Sigmoid colon (tissue), 7 donors: ENCODE measurements around the gene DDX25. TPM values are rescaled to one million over a fixed set of nuclear protein-coding genes. Genes with fewer than 3 reads are reported as not detected.
A peak's percentile ranks its signal among the peaks of the same experiment; 100 is the strongest.
"Not testable (repeated sequence)": the region's sequence is repeated elsewhere in the genome, so short reads cannot be mapped to it uniquely, and the experiment has no call there.

Experiments used
- DNase-seq: peaks from one replicate; pipeline ENCODE4 v3.0.0-alpha.2; 2019
- H3K27ac ChIP-seq, 4 donors: fragments of 200-600 bp; sonication (generic); one replicate each; pipeline ENCODE4 v1.5.1; 2016 to 2019; ENCODE audit warnings: mild to moderate bottlenecking in 1 of 4
- H3K27me3 ChIP-seq, 3 donors: fragments of 200-600 bp; sonication (generic); one replicate each; pipeline ENCODE4 v1.5.1; 2019; ENCODE audit warnings: mild to moderate bottlenecking in 1 of 3
- H3K36me3 ChIP-seq, 4 donors: fragments of 200-600 bp; sonication (generic); one replicate each; pipeline ENCODE4 v1.5.1; 2016 to 2019
- H3K4me1 ChIP-seq, 4 donors: fragments of 200-600 bp; sonication (generic); one replicate each; pipeline ENCODE4 v1.5.1; 2017 to 2019
- H3K4me3 ChIP-seq, 4 donors: fragments of 200-600 bp; sonication (generic); one replicate each; pipeline ENCODE4 v1.5.1; 2017 to 2019; ENCODE audit warnings: mild to moderate bottlenecking in 2 of 4, moderate library complexity in 1 of 4
- H3K9me3 ChIP-seq, 4 donors: fragments of 200-600 bp in 3 of 4; sonication (generic) in 3 of 4; one replicate each; pipeline versions ENCODE4 v1.5.1 to v1.6.1; 2013 to 2019
- CTCF ChIP-seq, 4 experiments: fragments of 450-650 bp in 3 of 4; fragments of 200-600 bp in 1 of 4; IDR thresholded peaks; one replicate each; pipeline ENCODE4 v1.5.1; 2016 to 2019; ENCODE audit warnings: antibody characterized with exemption in 4 of 4, mild to moderate bottlenecking in 3 of 4, moderate library complexity in 2 of 4
- EP300 ChIP-seq, 4 donors: sonication (generic); formaldehyde crosslinking; IDR thresholded peaks; one replicate each; pipeline ENCODE4 v1.6.1; 2017; ENCODE audit warnings: antibody characterized with exemption in 4 of 4
- POLR2A ChIP-seq, 2 donors: fragments of 450-650 bp; IDR thresholded peaks; one replicate each; pipeline ENCODE4 v1.6.1; 2016; ENCODE audit warnings: antibody characterized with exemption in 2 of 2, mild to moderate bottlenecking in 2 of 2, moderate library complexity in 2 of 2
- POLR2AphosphoS5 ChIP-seq, 4 donors: sonication (generic); formaldehyde crosslinking; IDR thresholded peaks; one replicate each; pipeline ENCODE4 v1.6.1; 2017; ENCODE audit warnings: antibody characterized with exemption in 4 of 4
- WGBS, 2 donors: extraction: QIAGEN DNeasy Blood & Tissue Kit; methylation state at CpG; one replicate each; pipeline ENCODE4 v1.1.7; 2013; 5-methylcytosine and 5-hydroxymethylcytosine counted together
- intact Hi-C: fragments of 100-400 bp; cut with DNase I; formaldehyde crosslinking; loops from one replicate; pipeline ENCODE4 v1.15.1; 2023
- polyA plus RNA-seq, 3 donors: library from polyadenylated mRNA; stranded (reverse); fragments of 200-250 nt; gene quantifications; one replicate each; pipeline ENCODE4 v1.2.3, GENCODE V29; 2013
- total RNA-seq, 4 donors: library from RNA; depleted of rRNA; stranded (reverse); fragments of >200 nt; gene quantifications; one replicate each; pipeline ENCODE4 v1.1.0, GENCODE V29; 2016
- donor health status: healthy with polysubstance abuse.
- donor health status: Bipolar disorder and iron deficiency.
- donor health status: healthy.

DDX25 gene
- total and polyA plus RNA-seq, 7 donors: 0.14 to 1.7 (median 0.42) TPM; not detected in 1

- Histone ChIP-seq H3K36me3 (peaks cover 0 to 14% (median 7%) of the 10 kb centered on the region in 4 donors), H3K4me1 (peaks cover 0 to 26% (median 24%) of the 10 kb centered on the region in 4 donors), H3K27ac (peak within 1 kb of the TSS; percentile 78 to 86 (median 82)), H3K9me3 (no peaks in the 10 kb centered on the region), H3K4me3 (peak within 1 kb of the TSS; percentile 35 to 61 (median 56)), H3K27me3 (peaks cover 18 to 33% (median 26%) of the 10 kb centered on the region in 3 donors)
- 2 to 7% methylated on average over 31 of the region's 31 CpGs for WGBS, 2 donors
- no peak for TF ChIP-seq CTCF (IDR thresholded peaks at IDR 0.05)
- TF ChIP-seq POLR2AphosphoS5 (IDR thresholded peaks at IDR 0.05): peak; percentile 75 to 88 (median 80)
- TF ChIP-seq POLR2A (IDR thresholded peaks at IDR 0.05): peak in 1 of 2 donors; percentile 17
- TF ChIP-seq EP300 (IDR thresholded peaks at IDR 0.05): no peak
- intact Hi-C loops: no loop called here
- peak; percentile 94 for DNase-seq
Measured at GRCh38 chr11:125902927-125903710, 1.2 kb upstream of the DDX25 start, which contains the start of gene PUS3. PUS3 (minus strand) TSS chr11:125903206; CDS start chr11:125896284, 6,922 bp downstream.

DNA sequence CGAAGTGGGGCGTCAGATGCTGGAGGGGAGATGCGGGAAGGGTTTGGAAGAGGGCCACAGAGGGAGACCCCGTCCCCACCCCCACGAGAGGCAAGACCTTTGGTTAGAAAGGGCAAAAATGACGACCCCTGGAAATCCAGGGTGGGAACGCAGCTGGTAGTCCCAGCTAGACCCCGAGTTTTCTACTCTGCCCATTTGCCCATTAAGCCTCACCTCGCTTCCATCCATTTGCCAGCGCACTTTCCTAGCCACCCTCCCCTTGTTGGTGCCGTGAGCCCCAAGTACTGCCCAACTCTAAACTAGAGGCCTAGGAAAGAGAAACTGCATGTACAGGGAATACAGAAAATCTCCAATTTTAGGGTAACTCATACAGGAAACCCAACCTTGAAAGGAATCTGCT lies 370 bp downstream of the DDX25 start:
- no peaks in the 10 kb centered on the region for H3K9me3 ChIP-seq
- TF ChIP-seq EP300 (IDR thresholded peaks at IDR 0.05) (no peak), CTCF (IDR thresholded peaks at IDR 0.05) (no peak), POLR2AphosphoS5 (IDR thresholded peaks at IDR 0.05) (no peak), POLR2A (IDR thresholded peaks at IDR 0.05) (no peak)
- H3K4me3 ChIP-seq: peak overlapping the region in 2 of 4 donors; percentile 9 to 61
- WGBS, 2 donors: 56 to 71% methylated on average over 11 of the region's 11 CpGs
- peaks cover 18 to 33% (median 26%) of the 10 kb centered on the region in 3 donors for H3K27me3 ChIP-seq
- H3K4me1 ChIP-seq: peaks cover 0 to 26% (median 24%) of the 10 kb centered on the region in 4 donors
- H3K36me3 ChIP-seq: peaks cover 0 to 8% (median 4%) of the 10 kb centered on the region in 4 donors
- intact Hi-C loops: no loop called here
- no peak for DNase-seq
- no peak overlapping the region for H3K27ac ChIP-seq

GRCh38 chr11:125910226-125910849 lies 6.0 kb downstream of the DDX25 start:
- TF ChIP-seq EP300 (IDR thresholded peaks at IDR 0.05): no peak
- TF ChIP-seq POLR2A (IDR thresholded peaks at IDR 0.05): no peak
- no peak for TF ChIP-seq POLR2AphosphoS5 (IDR thresholded peaks at IDR 0.05)
- TF ChIP-seq CTCF (IDR thresholded peaks at IDR 0.05): no peak
- WGBS, 2 donors: 75 to 84% methylated on average over 8 of the region's 8 CpGs
- H3K9me3 ChIP-seq: no peaks in the 10 kb centered on the region
- no peak overlapping the region for H3K27ac ChIP-seq
- H3K36me3 ChIP-seq: no peaks in the 10 kb centered on the region
- no peak for DNase-seq
- peaks cover 4 to 12% (median 7%) of the 10 kb centered on the region in 3 donors for H3K27me3 ChIP-seq
- intact Hi-C loops: no loop called here
- no peaks in the 10 kb centered on the region for H3K4me1 ChIP-seq
- no peak overlapping the region for H3K4me3 ChIP-seq

- H3K4me3 ChIP-seq, intact Hi-C loops, DNase-seq, H3K9me3 ChIP-seq, H3K36me3 ChIP-seq, H3K27ac ChIP-seq, H3K4me1 ChIP-seq, H3K27me3 ChIP-seq: not testable (repeated sequence)
- WGBS, 2 donors: 84 to 87% methylated on average over 3 of the region's 3 CpGs
Measured at GRCh38 chr11:125914601-125915000, 10.3 kb downstream of the DDX25 start.

- Histone ChIP-seq H3K27me3 (no peaks in the 10 kb centered on the region), H3K9me3 (no peaks in the 10 kb centered on the region), H3K36me3 (no peaks in the 10 kb centered on the region), H3K27ac (no peak overlapping the region), H3K4me3 (no peak overlapping the region), H3K4me1 (no peaks in the 10 kb centered on the region)
- WGBS, 2 donors: 20 to 71% methylated on average over 12 of the region's 12 CpGs
- intact Hi-C loops: no loop called here
- no peak for TF ChIP-seq CTCF (IDR thresholded peaks at IDR 0.05)
- no peak for TF ChIP-seq EP300 (IDR thresholded peaks at IDR 0.05)
- no peak for TF ChIP-seq POLR2A (IDR thresholded peaks at IDR 0.05)
- TF ChIP-seq POLR2AphosphoS5 (IDR thresholded peaks at IDR 0.05): no peak
- no peak for DNase-seq
Measured at GRCh38 chr11:125916683-125917347, 12.5 kb downstream of the DDX25 start.
